ENCODE measurements around the gene RTP5.

The RTP5 gene

GRCh38 chr2:241865957-241866789, 3.4 kb upstream of the RTP5 start:
- no peak for DNase-seq (ENCODE audit: insufficient read length, low spot score)
- TF ChIP-seq CTCF (IDR thresholded peaks at IDR 0.05; ENCODE audit: insufficient read depth, missing control alignments), result no peak
- FAIRE-seq, result no peak

DNA sequence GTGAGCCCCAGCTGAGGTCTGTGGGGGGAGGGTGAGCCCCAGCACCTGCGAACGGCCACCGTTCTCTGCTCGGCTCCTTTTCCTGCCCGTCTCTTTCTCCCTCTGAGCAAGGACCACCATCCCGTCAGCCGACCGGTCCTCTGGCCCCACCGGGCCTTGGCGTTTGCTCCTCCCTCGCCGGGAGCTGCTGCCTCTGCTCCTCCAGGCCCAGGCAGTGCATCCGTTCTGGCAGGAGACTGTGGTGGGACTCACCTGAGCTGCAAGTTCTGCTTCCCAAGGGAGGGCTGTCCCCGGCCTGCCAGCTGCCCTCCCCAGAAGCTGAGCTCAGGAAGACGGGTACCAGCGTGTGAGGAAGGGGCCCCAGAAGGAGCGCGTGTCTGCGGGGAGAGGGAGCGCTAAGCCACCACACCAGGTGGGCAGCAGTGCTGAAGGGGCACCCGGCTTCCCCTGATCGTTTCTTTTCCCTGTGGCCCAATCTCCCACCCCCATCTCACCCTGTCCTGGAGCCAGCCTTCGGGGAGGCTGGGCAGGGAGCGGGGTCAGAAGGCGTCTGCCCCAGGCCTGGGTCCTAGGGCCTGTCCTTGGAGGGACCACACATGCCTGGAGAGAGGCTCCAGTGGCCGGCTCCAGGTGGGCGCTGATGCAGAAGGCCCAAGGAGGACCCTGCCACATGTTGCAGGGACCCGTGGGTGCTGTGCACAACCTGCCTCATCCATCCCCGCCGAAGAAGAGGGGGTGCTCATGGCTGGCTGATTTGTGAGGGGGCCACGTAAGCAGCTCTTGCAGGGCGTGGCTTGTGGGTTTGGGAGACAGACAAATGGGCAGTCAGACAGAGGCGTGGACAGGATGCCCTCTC, 2.5 kb upstream of the RTP5 start:
- FAIRE-seq (no peak), DNase-seq (ENCODE audit: insufficient read length, low spot score) (no peak)
- TF ChIP-seq CTCF (IDR thresholded peaks at IDR 0.05; ENCODE audit: insufficient read depth, missing control alignments), result no peak

DNA sequence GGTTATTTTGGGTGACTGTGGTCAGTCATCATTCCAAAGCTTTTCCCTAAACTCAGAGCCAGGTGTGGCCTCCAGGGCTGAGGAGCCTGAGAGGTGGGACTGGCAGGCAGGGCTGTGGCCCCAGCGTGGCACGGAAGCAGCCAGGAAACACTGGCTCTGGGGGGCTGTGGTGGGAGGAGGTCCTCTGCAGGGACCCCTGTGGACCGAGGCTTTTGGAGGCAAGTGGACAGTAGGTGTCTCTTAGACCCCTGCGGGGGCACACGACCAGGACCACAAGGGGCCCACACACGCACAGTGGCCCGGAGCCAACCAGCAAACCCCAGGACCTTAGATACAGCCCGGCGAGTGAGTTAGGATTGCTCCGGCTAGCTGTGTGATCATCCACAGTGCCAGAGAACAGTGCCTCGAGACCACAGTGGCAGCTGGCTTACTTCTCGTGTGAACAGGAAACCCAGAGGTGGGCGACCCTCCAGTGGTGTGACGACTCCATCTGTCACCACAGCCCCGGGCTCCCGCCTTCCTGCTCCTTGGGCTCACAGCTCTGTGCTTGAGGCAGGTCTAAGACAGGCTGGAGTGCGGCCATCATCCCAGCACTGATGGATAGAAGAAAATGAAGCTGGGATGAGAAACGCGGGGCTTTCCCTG, 1.6 kb upstream of the RTP5 start:
- FAIRE-seq (no peak), DNase-seq (ENCODE audit: insufficient read length, low spot score) (no peak)
- TF ChIP-seq CTCF (IDR thresholded peaks at IDR 0.05; ENCODE audit: insufficient read depth, missing control alignments), result no peak

GRCh38 chr2:241868661-241869081, 858 bp upstream of the RTP5 start:
- no peak for FAIRE-seq
- no peak for TF ChIP-seq CTCF (IDR thresholded peaks at IDR 0.05; ENCODE audit: insufficient read depth, missing control alignments)

DNA sequence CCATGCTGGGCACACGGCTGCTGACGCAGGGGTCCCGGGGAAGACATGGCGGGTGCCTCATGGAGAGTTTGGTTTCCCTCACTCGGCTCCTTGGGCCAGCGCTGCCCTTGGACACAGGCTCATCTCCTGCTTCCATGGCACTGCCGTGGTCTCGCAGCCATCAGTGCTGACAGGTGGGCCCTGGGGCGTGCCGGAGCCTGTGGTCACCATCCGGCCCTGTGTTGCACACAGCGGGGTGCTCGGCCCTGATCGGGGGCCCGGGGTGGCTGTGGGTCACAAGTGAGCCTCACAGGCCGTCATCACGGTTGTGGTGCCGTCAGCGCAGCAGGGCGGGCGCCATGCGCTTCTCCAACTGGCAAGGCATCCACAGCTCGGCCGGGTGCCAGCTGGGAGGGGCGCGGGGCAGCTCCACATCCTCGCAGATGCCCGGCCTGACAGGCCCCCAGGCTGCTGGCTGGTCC, 582 bp downstream of the RTP5 start:
- FAIRE-seq, result no peak

More at GRCh38 chr2:241868661-241869081, 858 bp upstream of the RTP5 start:
- no peak for DNase-seq (ENCODE audit: insufficient read length, low spot score)

More for the DNA sequence above, 582 bp downstream of the RTP5 start:
- DNase-seq (ENCODE audit: insufficient read length, low spot score), result no peak
- TF ChIP-seq CTCF (IDR thresholded peaks at IDR 0.05; ENCODE audit: insufficient read depth, missing control alignments), result no peak

Measured in D721Med (cell line).